HL-60 (cell line): Measurements from ENCODE around the gene B3GAT3.

ENCODE experiments used
- POLR2AphosphoS5 ChIP-seq: IDR thresholded peaks from 2 replicates; pipeline ENCODE4 v1.6.1; 2012; ENCODE audit warnings: low read depth
- REST ChIP-seq: IDR thresholded peaks from 2 replicates; pipeline ENCODE4 v1.6.1; 2012; ENCODE audit warnings: low read depth; ENCODE audit not compliant: insufficient replicate concordance
- SPI1 ChIP-seq: IDR thresholded peaks from 2 replicates; pipeline ENCODE4 v1.6.1; 2012; ENCODE audit warnings: low read depth, mild to moderate bottlenecking, borderline replicate concordance
- TF ChIP-seq, protein P1 (sequence below): IDR thresholded peaks from one replicate; pipeline ENCODE4 v1.5.1; 2011; ENCODE audit warnings: low read length, control low read depth, inconsistent platforms; ENCODE audit not compliant: insufficient read depth

DNA sequence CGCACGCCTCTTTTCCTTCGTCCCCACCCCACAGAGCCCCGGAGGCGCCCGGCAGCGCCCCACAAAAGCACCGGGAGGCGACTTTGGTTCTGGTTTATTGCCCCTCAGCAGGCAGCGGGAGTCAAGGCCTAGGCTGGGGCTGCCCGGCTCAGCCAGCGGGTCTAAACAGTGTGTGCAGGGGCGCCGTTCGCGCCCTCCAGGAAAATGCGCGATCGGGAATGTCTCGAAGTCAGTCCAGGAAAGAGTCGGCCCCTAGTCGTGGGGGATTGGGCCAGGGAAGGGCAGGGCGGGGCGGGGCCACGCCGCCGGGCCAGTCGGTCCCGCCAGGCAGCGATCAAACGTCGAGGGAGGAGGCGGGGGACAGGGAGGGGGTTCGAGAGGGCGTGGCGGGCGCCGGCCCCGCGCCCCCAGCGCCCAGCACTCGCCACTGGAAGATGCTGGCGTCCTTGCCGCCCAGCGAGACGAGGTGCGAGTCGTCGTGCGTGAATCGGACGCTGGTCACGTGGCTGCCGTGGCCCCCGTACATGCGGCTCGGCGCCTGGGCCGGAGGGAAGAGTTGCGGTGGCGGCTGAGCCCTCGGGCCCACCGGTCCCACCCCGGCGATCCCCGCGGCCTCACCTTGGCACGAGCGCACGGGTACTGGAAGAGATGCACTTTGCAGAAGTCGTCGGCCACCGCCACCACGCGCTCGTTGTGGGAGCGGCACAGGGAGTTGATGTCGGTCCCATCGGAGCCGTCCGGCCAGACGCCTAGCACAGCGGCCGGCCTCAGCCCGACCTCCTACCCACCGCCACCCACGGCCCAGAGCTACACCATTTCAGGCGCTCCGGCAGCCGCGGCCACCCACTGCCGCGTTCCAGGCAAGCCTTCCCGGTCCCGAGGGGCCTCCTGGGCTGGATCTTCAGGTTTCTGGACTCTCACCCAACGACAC is 19.4 kb downstream of the B3GAT3 start:
- TF ChIP-seq POLR2AphosphoS5 (no peak), REST (no peak), SPI1 (no peak)
- TF ChIP-seq, protein P1, sequence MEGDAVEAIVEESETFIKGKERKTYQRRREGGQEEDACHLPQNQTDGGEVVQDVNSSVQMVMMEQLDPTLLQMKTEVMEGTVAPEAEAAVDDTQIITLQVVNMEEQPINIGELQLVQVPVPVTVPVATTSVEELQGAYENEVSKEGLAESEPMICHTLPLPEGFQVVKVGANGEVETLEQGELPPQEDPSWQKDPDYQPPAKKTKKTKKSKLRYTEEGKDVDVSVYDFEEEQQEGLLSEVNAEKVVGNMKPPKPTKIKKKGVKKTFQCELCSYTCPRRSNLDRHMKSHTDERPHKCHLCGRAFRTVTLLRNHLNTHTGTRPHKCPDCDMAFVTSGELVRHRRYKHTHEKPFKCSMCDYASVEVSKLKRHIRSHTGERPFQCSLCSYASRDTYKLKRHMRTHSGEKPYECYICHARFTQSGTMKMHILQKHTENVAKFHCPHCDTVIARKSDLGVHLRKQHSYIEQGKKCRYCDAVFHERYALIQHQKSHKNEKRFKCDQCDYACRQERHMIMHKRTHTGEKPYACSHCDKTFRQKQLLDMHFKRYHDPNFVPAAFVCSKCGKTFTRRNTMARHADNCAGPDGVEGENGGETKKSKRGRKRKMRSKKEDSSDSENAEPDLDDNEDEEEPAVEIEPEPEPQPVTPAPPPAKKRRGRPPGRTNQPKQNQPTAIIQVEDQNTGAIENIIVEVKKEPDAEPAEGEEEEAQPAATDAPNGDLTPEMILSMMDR: no peak
